ENCODE measurements around the gene ODF2.

DNA sequence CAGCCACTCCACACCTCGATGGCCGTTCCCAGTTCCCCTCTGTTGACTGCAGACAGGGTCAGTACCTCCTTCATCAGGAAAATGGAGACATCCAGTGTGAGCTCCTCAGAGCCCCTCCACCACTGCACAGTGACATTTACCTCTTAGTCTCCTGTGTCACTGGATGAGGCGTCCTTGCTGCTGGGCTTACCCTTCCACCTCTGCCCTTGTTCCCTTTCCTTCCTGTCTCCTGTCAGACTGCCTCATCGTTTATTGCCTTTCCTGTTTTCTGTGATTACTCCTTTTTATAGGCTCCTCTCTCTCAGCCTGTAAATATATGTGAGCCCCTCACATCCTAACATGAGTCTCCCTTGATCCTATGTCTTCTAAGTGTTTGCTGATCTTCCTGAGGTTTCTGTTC lies 73.4 kb downstream of the ODF2 start:
- TF ChIP-seq, protein P1, sequence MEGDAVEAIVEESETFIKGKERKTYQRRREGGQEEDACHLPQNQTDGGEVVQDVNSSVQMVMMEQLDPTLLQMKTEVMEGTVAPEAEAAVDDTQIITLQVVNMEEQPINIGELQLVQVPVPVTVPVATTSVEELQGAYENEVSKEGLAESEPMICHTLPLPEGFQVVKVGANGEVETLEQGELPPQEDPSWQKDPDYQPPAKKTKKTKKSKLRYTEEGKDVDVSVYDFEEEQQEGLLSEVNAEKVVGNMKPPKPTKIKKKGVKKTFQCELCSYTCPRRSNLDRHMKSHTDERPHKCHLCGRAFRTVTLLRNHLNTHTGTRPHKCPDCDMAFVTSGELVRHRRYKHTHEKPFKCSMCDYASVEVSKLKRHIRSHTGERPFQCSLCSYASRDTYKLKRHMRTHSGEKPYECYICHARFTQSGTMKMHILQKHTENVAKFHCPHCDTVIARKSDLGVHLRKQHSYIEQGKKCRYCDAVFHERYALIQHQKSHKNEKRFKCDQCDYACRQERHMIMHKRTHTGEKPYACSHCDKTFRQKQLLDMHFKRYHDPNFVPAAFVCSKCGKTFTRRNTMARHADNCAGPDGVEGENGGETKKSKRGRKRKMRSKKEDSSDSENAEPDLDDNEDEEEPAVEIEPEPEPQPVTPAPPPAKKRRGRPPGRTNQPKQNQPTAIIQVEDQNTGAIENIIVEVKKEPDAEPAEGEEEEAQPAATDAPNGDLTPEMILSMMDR (conservative IDR thresholded peaks at IDR 0.05; ENCODE audit: low read depth, low read length) = no peak
- TF ChIP-seq EZH2 (IDR thresholded peaks at IDR 0.05; ENCODE audit: borderline replicate concordance, low read depth, low read length, poor library complexity, severe bottlenecking) = no peak
